ENCODE measurements around the gene CDKL4.

- no peak for TF ChIP-seq ZBTB7A (IDR thresholded peaks at IDR 0.05; ENCODE audit: low read depth)
- no peak for TF ChIP-seq TAF1 (IDR thresholded peaks at IDR 0.05; ENCODE audit: low read depth)
- TF ChIP-seq EGR1 (IDR thresholded peaks at IDR 0.05) = no peak
Observed at GRCh38 chr2:39213015-39213414, 30.8 kb downstream of the CDKL4 start.
